H1 (cell line): Measurements from ENCODE around the gene TUT4. TPM values are rescaled to one million over a fixed set of nuclear protein-coding genes. Genes with fewer than 3 reads are reported as not detected.

Experiments used
- CTCF ChIA-PET: fragments of 300-600 bp; sonication (Branson Sonifier 250); formaldehyde crosslinking; loops from one replicate; lab custom pipeline; 2021; ENCODE audit not compliant: partially characterized antibody; lab: Charles Lee
- POLR2A ChIA-PET: fragments of 300-600 bp; sonication (Branson Sonifier 250); formaldehyde crosslinking; loops from one replicate; lab custom pipeline; 2021; ENCODE audit warnings: inconsistent platforms; ENCODE audit not compliant: partially characterized antibody; lab: Charles Lee
- DNase-seq, 2 experiments: peaks; one replicate each; pipeline versions ENCODE4 v3.0.0 to v3.0.0-alpha.2; 2010 to 2022; ENCODE audit warnings: low spot score in 2 of 2, low read depth in 1 of 2, mixed read lengths in 1 of 2
- FAIRE-seq: peaks from 2 replicates; lab custom pipeline; 2011; peaks lifted over from hg19 to GRCh38; lab: Jason Lieb, UNC
- H2AFZ ChIP-seq: 2 replicates; pipeline ENCODE4 v1.8.1; 2012; ENCODE audit warnings: low read length, inconsistent platforms
- H2AK5ac ChIP-seq: 2 replicates; pipeline ENCODE4 v1.6.1; 2013; ENCODE audit warnings: low read depth, low read length
- H2BK120ac ChIP-seq: replicated peaks from 2 replicates; pipeline ENCODE3; 2013; ENCODE audit warnings: low read depth, low read length, inconsistent platforms
- H2BK12ac ChIP-seq: 2 replicates; pipeline ENCODE4 v1.6.1; 2013; ENCODE audit warnings: low read depth, low read length
- H2BK15ac ChIP-seq: 2 replicates; pipeline ENCODE4 v1.6.1; 2013; ENCODE audit warnings: low read length
- H2BK20ac ChIP-seq: 2 replicates; pipeline ENCODE4 v1.6.1; 2013; ENCODE audit warnings: low read length
- H2BK5ac ChIP-seq: 2 replicates; pipeline ENCODE4 v1.6.1; 2013; ENCODE audit warnings: low read depth, low read length
- H3K14ac ChIP-seq: 2 replicates; pipeline ENCODE4 v1.6.1; 2013; ENCODE audit warnings: inconsistent platforms; ENCODE audit not compliant: insufficient read length
- H3K18ac ChIP-seq: 2 replicates; pipeline ENCODE4 v1.6.1; 2013; ENCODE audit warnings: low read length; ENCODE audit errors: extremely low read depth
- H3K23ac ChIP-seq: 2 replicates; pipeline ENCODE4 v1.6.1; 2013; ENCODE audit warnings: inconsistent platforms; ENCODE audit not compliant: insufficient read length
- H3K23me2 ChIP-seq: 2 replicates; pipeline ENCODE4 v1.6.1; 2013; ENCODE audit warnings: low read depth, low read length
- H3K27ac ChIP-seq: 2 replicates; pipeline ENCODE4 v1.6.1; 2011; ENCODE audit warnings: low read depth, low read length, inconsistent platforms
- H3K27me3 ChIP-seq, 4 experiments: replicated peaks in 1 of 4; 1 replicate in 1 of 4; 2 replicates in 3 of 4; pipeline versions ENCODE4 v1.6.1 to v1.8.1; 2011 to 2013; ENCODE audit warnings: low read length in 3 of 4, mild to moderate bottlenecking in 3 of 4, inconsistent platforms in 2 of 4, mixed read lengths in 2 of 4, moderate library complexity in 1 of 4; ENCODE audit not compliant: control insufficient read depth in 3 of 4, insufficient read depth in 3 of 4; ENCODE audit errors: extremely low read depth in 1 of 4
- H3K36me3 ChIP-seq, 4 experiments: 2 replicates each; pipeline versions ENCODE4 v1.6.1 to v1.8.1; 2011 to 2013; ENCODE audit warnings: mild to moderate bottlenecking in 4 of 4, low read length in 3 of 4, moderate library complexity in 2 of 4, control low read depth in 1 of 4, inconsistent platforms in 1 of 4; ENCODE audit not compliant: insufficient read depth in 4 of 4, control insufficient read depth in 2 of 4
- H3K4ac ChIP-seq: replicated peaks from 2 replicates; pipeline ENCODE3; 2013; ENCODE audit warnings: low read length, low read depth, mixed read lengths, inconsistent platforms; ENCODE audit not compliant: insufficient read length
- H3K4me1 ChIP-seq, 4 experiments: replicated peaks in 1 of 4; 1 replicate in 1 of 4; 2 replicates in 3 of 4; pipeline versions ENCODE4 v1.6.1 to v1.8.1; 2011 to 2013; ENCODE audit warnings: low read length in 3 of 4, inconsistent platforms in 2 of 4, mixed read lengths in 1 of 4; ENCODE audit not compliant: insufficient read depth in 4 of 4, control insufficient read depth in 3 of 4
- H3K4me2 ChIP-seq, 2 experiments: 2 replicates each; pipeline versions ENCODE4 v1.6.1 to v1.8.1; 2011 to 2013; ENCODE audit warnings: low read depth in 2 of 2, low read length in 2 of 2, control low read depth in 1 of 2, inconsistent platforms in 1 of 2, mild to moderate bottlenecking in 1 of 2; ENCODE audit not compliant: insufficient read depth in 1 of 2
- H3K4me3 ChIP-seq, 4 experiments: fragments of 200-600, 300-600 bp in 1 of 4; sonication (generic), shearing (Covaris generic), sonication (Bioruptor Twin) in 1 of 4; 2 replicates each; pipeline versions ENCODE4 v1.5.1 to v1.8.1; 2011 to 2016; ENCODE audit warnings: low read length in 4 of 4, low read depth in 3 of 4, control low read depth in 2 of 4, inconsistent platforms in 2 of 4, mild to moderate bottlenecking in 2 of 4, mixed read lengths in 1 of 4, moderate library complexity in 1 of 4; ENCODE audit not compliant: insufficient read depth in 2 of 4; ENCODE audit errors: extremely low read depth in 1 of 4
- H3K56ac ChIP-seq: replicated peaks from 2 replicates; pipeline ENCODE3; 2013; ENCODE audit warnings: low read depth, mild to moderate bottlenecking, mixed read lengths, low read length, inconsistent platforms; ENCODE audit not compliant: insufficient read length
- H3K79me1 ChIP-seq: 2 replicates; pipeline ENCODE4 v1.6.1; 2013; ENCODE audit warnings: low read depth, low read length, control low read depth
- H3K79me2 ChIP-seq, 2 experiments: 2 replicates each; pipeline versions ENCODE4 v1.6.1 to v1.8.1; 2012 to 2013; ENCODE audit warnings: low read length in 2 of 2, mild to moderate bottlenecking in 2 of 2, inconsistent platforms in 1 of 2; ENCODE audit not compliant: insufficient read depth in 2 of 2, control insufficient read depth in 1 of 2
- H3K9ac ChIP-seq, 4 experiments: replicated peaks in 1 of 4; 1 replicate in 1 of 4; 2 replicates in 3 of 4; pipeline versions ENCODE4 v1.6.1 to v1.8.1; 2011 to 2013; ENCODE audit warnings: low read depth in 3 of 4, low read length in 3 of 4, control low read depth in 2 of 4, mild to moderate bottlenecking in 2 of 4, moderate library complexity in 2 of 4, inconsistent platforms in 1 of 4; ENCODE audit errors: extremely low read depth in 1 of 4
- H3K9me3 ChIP-seq, 2 experiments: 2 replicates each; pipeline versions ENCODE4 v1.6.1 to v1.8.1; 2012 to 2013; ENCODE audit warnings: mild to moderate bottlenecking in 2 of 2, moderate library complexity in 2 of 2, control low read depth in 1 of 2, inconsistent platforms in 1 of 2, low read depth in 1 of 2, low read length in 1 of 2, mixed read lengths in 1 of 2; ENCODE audit not compliant: insufficient read depth in 2 of 2
- H4K20me1 ChIP-seq, 2 experiments: replicated peaks in 1 of 2; 2 replicates each; pipeline versions ENCODE3 to v1.8.1; 2011 to 2013; ENCODE audit warnings: inconsistent platforms in 2 of 2, low read length in 2 of 2, mild to moderate bottlenecking in 1 of 2; ENCODE audit not compliant: insufficient read depth in 2 of 2, control insufficient read depth in 1 of 2
- H4K5ac ChIP-seq: 2 replicates; pipeline ENCODE4 v1.6.1; 2013; ENCODE audit warnings: low read length, low read depth, mixed read lengths, inconsistent platforms; ENCODE audit not compliant: insufficient read length
- H4K8ac ChIP-seq: 2 replicates; pipeline ENCODE4 v1.8.0; 2013; ENCODE audit warnings: mild to moderate bottlenecking, moderate library complexity, low read length, inconsistent platforms; ENCODE audit not compliant: insufficient read depth; ENCODE audit errors: extremely low read depth
- H4K91ac ChIP-seq: replicated peaks from 2 replicates; pipeline ENCODE3; 2013; ENCODE audit warnings: low read length, mixed read lengths, inconsistent platforms; ENCODE audit not compliant: insufficient read length
- ASH2L ChIP-seq: fragments of 200-600, 300-600 bp; sonication (generic); IDR thresholded peaks from one replicate; pipeline ENCODE4 v1.7.1; 2017; ENCODE audit warnings: low read length
- BCL11A ChIP-seq, 2 experiments: IDR thresholded peaks; one replicate each; pipeline ENCODE4 v1.6.1; 2011; ENCODE audit warnings: low read depth in 2 of 2, low read length in 2 of 2, mild to moderate bottlenecking in 2 of 2
- BRCA1 ChIP-seq: IDR thresholded peaks from 2 replicates; pipeline ENCODE4 v1.6.1; 2012; ENCODE audit warnings: low read depth, low read length, improper control_type of control experiment
- CREB1 ChIP-seq: IDR thresholded peaks from 2 replicates; pipeline ENCODE4 v1.6.1; 2012; ENCODE audit warnings: inconsistent platforms
- CTBP2 ChIP-seq: IDR thresholded peaks from 2 replicates; pipeline ENCODE4 v1.7.0; 2011; ENCODE audit warnings: borderline replicate concordance, mild to moderate bottlenecking, moderate library complexity, mixed read lengths, low read length; ENCODE audit not compliant: insufficient read depth, insufficient read length
- EP300 ChIP-seq, 2 experiments: IDR thresholded peaks; 1 replicate in 1 of 2; 2 replicates in 1 of 2; pipeline ENCODE4 v1.6.1; 2011 to 2012; ENCODE audit warnings: low read depth in 2 of 2, low read length in 2 of 2, mild to moderate bottlenecking in 2 of 2, borderline replicate concordance in 1 of 2, inconsistent platforms in 1 of 2, moderate library complexity in 1 of 2
- HDAC6 ChIP-seq: IDR thresholded peaks from one replicate; pipeline ENCODE4 v1.7.1; 2012; ENCODE audit warnings: low read depth, mild to moderate bottlenecking, inconsistent platforms, low read length, moderate library complexity
- POLR2A ChIP-seq, 2 experiments: IDR thresholded peaks; 1 replicate in 1 of 2; 2 replicates in 1 of 2; pipeline ENCODE4 v1.6.1; 2011; ENCODE audit warnings: low read depth in 2 of 2, low read length in 2 of 2, mild to moderate bottlenecking in 2 of 2; ENCODE audit errors: control extremely low read depth in 1 of 2
- POLR2AphosphoS5 ChIP-seq: IDR thresholded peaks from 2 replicates; pipeline ENCODE4 v1.6.1; 2011; ENCODE audit warnings: low read depth, low read length
- POU5F1 ChIP-seq: IDR thresholded peaks from 2 replicates; pipeline ENCODE4 v1.6.1; 2011; ENCODE audit warnings: low read depth, mild to moderate bottlenecking, low read length, moderate library complexity
- RXRA ChIP-seq: IDR thresholded peaks from 2 replicates; pipeline ENCODE4 v1.6.1; 2011; ENCODE audit warnings: low read depth, mild to moderate bottlenecking, low read length, moderate library complexity; ENCODE audit not compliant: insufficient read depth
- SAP30 ChIP-seq: fragments of 300-600 bp; sonication (generic); IDR thresholded peaks from 2 replicates; pipeline ENCODE4 v1.7.1; 2012; ENCODE audit warnings: low read length, moderate library complexity, mild to moderate bottlenecking, inconsistent platforms; ENCODE audit not compliant: insufficient read depth, insufficient replicate concordance
- SIRT6 ChIP-seq: IDR thresholded peaks from one replicate; pipeline ENCODE4 v1.7.1; 2012; ENCODE audit warnings: low read length, inconsistent platforms
- SP4 ChIP-seq: IDR thresholded peaks from 2 replicates; pipeline ENCODE4 v1.6.1; 2012; ENCODE audit warnings: low read length, inconsistent platforms
- TEAD4 ChIP-seq: IDR thresholded peaks from 2 replicates; pipeline ENCODE4 v1.6.1; 2012; ENCODE audit warnings: low read depth, low read length, inconsistent platforms, mixed read lengths
- YY1 ChIP-seq: IDR thresholded peaks from 2 replicates; pipeline ENCODE4 v1.6.1; 2011; ENCODE audit warnings: low read depth, mild to moderate bottlenecking, low read length
- WGBS, 2 experiments: shearing (Covaris generic) in 1 of 2; methylation state at CpG; one replicate each; pipeline versions ENCODE4 v1.1.6 to v1.1.7; 2013 to 2015; ENCODE audit warnings: low lambda C conversion rate in 2 of 2, mixed read lengths in 2 of 2, inconsistent platforms in 1 of 2, low coverage in 1 of 2, missing lambda C conversion rate in 1 of 2; ENCODE audit not compliant: insufficient replicate concordance in 2 of 2, insufficient coverage in 1 of 2, insufficient read length in 1 of 2; ENCODE audit errors: extremely low coverage in 1 of 2, missing lambda C conversion rate in 1 of 2; 5-methylcytosine and 5-hydroxymethylcytosine counted together
- polyA plus RNA-seq, 7 experiments: library from polyadenylated mRNA; depleted of rRNA in 3 of 7; stranded (reverse) in 5 of 7; unstranded in 2 of 7; fragments of >200 nt in 5 of 7; fragments of 200-250 nt in 2 of 7; gene quantifications; 1 replicate in 5 of 7; 2 replicates in 1 of 7; 4 replicates in 1 of 7; pipeline versions ENCODE4 v1.2.1 to v1.2.3, GENCODE V29; 2011 to 2013; ENCODE audit warnings: missing spikeins in 2 of 7, mixed read lengths in 2 of 7
- total RNA-seq: library from RNA; stranded (reverse); fragmentation: NEBNext Ultra II Directional; extraction: Animal tissue kit (Norgen Biotek cat#: 25700); gene quantifications from 2 replicates; pipeline ENCODE4 v1.2.1, GENCODE V29; 2021

TUT4 gene
- total and polyA plus RNA-seq, 2 of the 8 experiments (the other 6 are each of a cell fraction or from before 2014, with no cell fraction given) = 54.5 to 63.3 TPM

- Histone ChIP-seq H3K4me2 (no peak overlapping the region), H3K36me3 (peaks cover 42 to 77% (median 66%) of the 10 kb centered on the region in 4 experiments), H2BK20ac (no peak overlapping the region), H2BK12ac (no peak overlapping the region), H3K23ac (no peak overlapping the region), H2AK5ac (no peak overlapping the region), H3K18ac (no peak overlapping the region), H3K27ac (no peak overlapping the region), H3K9me3 (no peaks in the 10 kb centered on the region), H3K79me1 (peaks cover 3% of the 10 kb centered on the region; the same call in 1 of the 2 replicates), H3K4me3 (no peak overlapping the region), H4K8ac (no peak overlapping the region), H2BK15ac (no peak overlapping the region), H3K79me2 (peaks cover 0 to 10% of the 10 kb centered on the region in 2 experiments; a peak in 2 of 4 replicates), H3K14ac (no peak overlapping the region), H3K23me2 (no peaks in the 10 kb centered on the region), H2BK5ac (no peak overlapping the region), H2AFZ (no peak overlapping the region), H3K4ac (no peak overlapping the region), H3K4me1 (no peaks in the 10 kb centered on the region), H4K91ac (no peak overlapping the region), H2BK120ac (no peak overlapping the region), H3K9ac (no peak overlapping the region), H4K5ac (no peak overlapping the region), H4K20me1 (peaks cover 1 to 7% of the 10 kb centered on the region in 2 experiments), H3K27me3 (no peaks in the 10 kb centered on the region; a peak in 1 of 7 replicates), H3K56ac (no peak overlapping the region)
- POLR2A ChIA-PET = interaction anchor here (1.2 to 3.0 kb wide), 3 partner anchors 9 to 12 kb away, joined by 3 to 24 read pairs (median 3); partner anchors contain the start of genes ORC1 and PRPF38A
- WGBS, 2 experiments = 95% methylated on average over 5 of the region's 5 CpGs; no CpG with 5 or more reads in 1 of the 2 experiments
- CTCF ChIA-PET = interaction anchor here (1.5 kb wide), 1 partner anchor 11 kb away, joined by 3 read pairs; the partner anchor contains the start of genes ORC1 and PRPF38A
- DNase-seq = no peak
- no peak for FAIRE-seq
- TF ChIP-seq SP4 (no peak), ASH2L (no peak), POLR2A (IDR thresholded peaks at IDR 0.05; ENCODE audit: control extremely low read depth in 1 of 2, low read depth in 2 of 2, low read length in 2 of 2) (no peak), EP300 (IDR thresholded peaks at IDR 0.05; ENCODE audit: borderline replicate concordance in 1 of 2, low read depth in 2 of 2, low read length in 2 of 2) (no peak), YY1 (no peak), SAP30 (no peak), POU5F1 (no peak), BRCA1 (no peak), RXRA (no peak), TEAD4 (no peak), SIRT6 (no peak), BCL11A (IDR thresholded peaks at IDR 0.05; ENCODE audit: low read depth in 2 of 2, low read length in 2 of 2) (no peak), POLR2AphosphoS5 (no peak), HDAC6 (no peak), CTBP2 (no peak), CREB1 (no peak)
Measured at GRCh38 chr1:52393174-52393573, 159.7 kb downstream of the TUT4 start.
